Lung (tissue), 12 donors: ENCODE measurements around the gene SOX2. TPM values are rescaled to one million over a fixed set of nuclear protein-coding genes. Genes with fewer than 3 reads are reported as not detected.

ENCODE experiments used
- ATAC-seq: fragments of 200-7000 bp; cut with Tn5 transposase; one replicate; pipeline ENCODE4 v1.9.1; 2020; ENCODE audit warnings: moderate number of reproducible peaks; ENCODE audit not compliant: insufficient read depth, low FRiP score
- DNase-seq, 3 donors: peaks; one replicate each; pipeline ENCODE4 v3.0.0-alpha.2; 2013 to 2017
- H3K27ac ChIP-seq, 2 donors: one replicate each; pipeline ENCODE4 v1.5.1; 2013; ENCODE audit warnings: mild to moderate bottlenecking in 2 of 2, moderate library complexity in 2 of 2, control low read depth in 1 of 2, inconsistent platforms in 1 of 2, low read depth in 1 of 2, low read length in 1 of 2
- H3K27me3 ChIP-seq, 3 donors: one replicate each; pipeline ENCODE4 v1.5.1; 2013; ENCODE audit warnings: low read length in 2 of 3; ENCODE audit not compliant: control insufficient read depth in 3 of 3, insufficient read depth in 3 of 3
- H3K36me3 ChIP-seq, 4 donors: one replicate each; pipeline ENCODE4 v1.5.1; 2013; ENCODE audit warnings: low read length in 4 of 4, mild to moderate bottlenecking in 1 of 4, moderate library complexity in 1 of 4; ENCODE audit not compliant: control insufficient read depth in 4 of 4, insufficient read depth in 4 of 4
- H3K4me1 ChIP-seq, 5 donors: one replicate each; pipeline ENCODE4 v1.5.1; 2013; ENCODE audit warnings: low read length in 5 of 5, mild to moderate bottlenecking in 2 of 5, moderate library complexity in 1 of 5; ENCODE audit not compliant: control insufficient read depth in 5 of 5, insufficient read depth in 5 of 5
- H3K4me3 ChIP-seq: one replicate; pipeline ENCODE4 v1.5.1; 2013; ENCODE audit warnings: mild to moderate bottlenecking, control low read depth, moderate library complexity
- H3K9ac ChIP-seq, 2 donors: one replicate each; pipeline ENCODE4 v1.5.1; 2013; ENCODE audit warnings: low read length in 2 of 2, control low read depth in 1 of 2; ENCODE audit not compliant: insufficient read depth in 1 of 2
- H3K9me3 ChIP-seq, 4 donors: one replicate each; pipeline ENCODE4 v1.5.1; 2013; ENCODE audit warnings: low read length in 3 of 4, mild to moderate bottlenecking in 1 of 4, moderate library complexity in 1 of 4; ENCODE audit not compliant: control insufficient read depth in 4 of 4, insufficient read depth in 3 of 4
- WGBS, 2 donors: extraction: QIAGEN DNeasy Blood & Tissue Kit; methylation state at CpG; one replicate each; pipeline ENCODE4 v1.1.7; 2013; 5-methylcytosine and 5-hydroxymethylcytosine counted together
- polyA plus RNA-seq, 2 donors: library from polyadenylated mRNA; stranded (reverse); fragments of 200-250 nt; gene quantifications; one replicate each; pipeline ENCODE4 v1.2.1, GENCODE V29; 2013
- total RNA-seq, 2 donors: library from RNA; depleted of rRNA in 1 of 2; stranded (reverse); fragments of >200 nt in 1 of 2; gene quantifications; one replicate each; pipeline ENCODE4 v1.2.1, GENCODE V29; 2014 to 2021
- TF ChIP-seq, protein P1 (sequence below): IDR thresholded peaks from 2 replicates; pipeline ENCODE4 v1.5.1; 2012; ENCODE audit warnings: mild to moderate bottlenecking; ENCODE audit errors: control extremely low read depth, extremely low read depth
- donor health status: control.
- donor health status: control.
- donor health status: Bipolar disorder and iron deficiency.
- donor health status: healthy.
- donor health status: DM: yes; HTN: yes; CAD: no.

SOX2 gene
- total and polyA plus RNA-seq, 4 donors, result 4.4 to 16.4 (median 7.3) TPM

DNA sequence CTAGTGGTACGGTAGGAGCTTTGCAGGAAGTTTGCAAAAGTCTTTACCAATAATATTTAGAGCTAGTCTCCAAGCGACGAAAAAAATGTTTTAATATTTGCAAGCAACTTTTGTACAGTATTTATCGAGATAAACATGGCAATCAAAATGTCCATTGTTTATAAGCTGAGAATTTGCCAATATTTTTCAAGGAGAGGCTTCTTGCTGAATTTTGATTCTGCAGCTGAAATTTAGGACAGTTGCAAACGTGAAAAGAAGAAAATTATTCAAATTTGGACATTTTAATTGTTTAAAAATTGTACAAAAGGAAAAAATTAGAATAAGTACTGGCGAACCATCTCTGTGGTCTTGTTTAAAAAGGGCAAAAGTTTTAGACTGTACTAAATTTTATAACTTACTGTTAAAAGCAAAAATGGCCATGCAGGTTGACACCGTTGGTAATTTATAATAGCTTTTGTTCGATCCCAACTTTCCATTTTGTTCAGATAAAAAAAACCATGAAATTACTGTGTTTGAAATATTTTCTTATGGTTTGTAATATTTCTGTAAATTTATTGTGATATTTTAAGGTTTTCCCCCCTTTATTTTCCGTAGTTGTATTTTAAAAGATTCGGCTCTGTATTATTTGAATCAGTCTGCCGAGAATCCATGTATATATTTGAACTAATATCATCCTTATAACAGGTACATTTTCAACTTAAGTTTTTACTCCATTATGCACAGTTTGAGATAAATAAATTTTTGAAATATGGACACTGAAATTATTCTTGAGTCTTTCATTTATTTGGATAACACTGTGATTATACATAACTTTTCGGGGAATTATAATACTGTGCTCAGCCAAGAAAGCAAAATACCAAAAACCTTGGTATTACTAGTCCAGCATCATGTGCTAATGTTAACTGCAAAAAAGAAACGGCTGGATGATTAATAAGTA, 2.2 kb downstream of the SOX2 start:
- ATAC-seq (no peak), DNase-seq (peak in 2 of 3 donors; percentile 13 to 45)
- Histone ChIP-seq H3K27me3 (peaks cover 27 to 87% (median 79%) of the 10 kb centered on the region in 3 donors), H3K27ac (no peak overlapping the region), H3K9me3 (peaks cover 0 to 10% (median 0%) of the 10 kb centered on the region in 4 donors), H3K36me3 (no peaks in the 10 kb centered on the region), H3K9ac (no peak overlapping the region), H3K4me1 (peaks cover 0 to 15% (median 4%) of the 10 kb centered on the region in 5 donors), H3K4me3 (no peak overlapping the region)
- 14 to 29% methylated on average over 13 of the region's 13 CpGs for WGBS, 2 donors
- TF ChIP-seq, protein P1, sequence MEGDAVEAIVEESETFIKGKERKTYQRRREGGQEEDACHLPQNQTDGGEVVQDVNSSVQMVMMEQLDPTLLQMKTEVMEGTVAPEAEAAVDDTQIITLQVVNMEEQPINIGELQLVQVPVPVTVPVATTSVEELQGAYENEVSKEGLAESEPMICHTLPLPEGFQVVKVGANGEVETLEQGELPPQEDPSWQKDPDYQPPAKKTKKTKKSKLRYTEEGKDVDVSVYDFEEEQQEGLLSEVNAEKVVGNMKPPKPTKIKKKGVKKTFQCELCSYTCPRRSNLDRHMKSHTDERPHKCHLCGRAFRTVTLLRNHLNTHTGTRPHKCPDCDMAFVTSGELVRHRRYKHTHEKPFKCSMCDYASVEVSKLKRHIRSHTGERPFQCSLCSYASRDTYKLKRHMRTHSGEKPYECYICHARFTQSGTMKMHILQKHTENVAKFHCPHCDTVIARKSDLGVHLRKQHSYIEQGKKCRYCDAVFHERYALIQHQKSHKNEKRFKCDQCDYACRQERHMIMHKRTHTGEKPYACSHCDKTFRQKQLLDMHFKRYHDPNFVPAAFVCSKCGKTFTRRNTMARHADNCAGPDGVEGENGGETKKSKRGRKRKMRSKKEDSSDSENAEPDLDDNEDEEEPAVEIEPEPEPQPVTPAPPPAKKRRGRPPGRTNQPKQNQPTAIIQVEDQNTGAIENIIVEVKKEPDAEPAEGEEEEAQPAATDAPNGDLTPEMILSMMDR, result no peak

DNA sequence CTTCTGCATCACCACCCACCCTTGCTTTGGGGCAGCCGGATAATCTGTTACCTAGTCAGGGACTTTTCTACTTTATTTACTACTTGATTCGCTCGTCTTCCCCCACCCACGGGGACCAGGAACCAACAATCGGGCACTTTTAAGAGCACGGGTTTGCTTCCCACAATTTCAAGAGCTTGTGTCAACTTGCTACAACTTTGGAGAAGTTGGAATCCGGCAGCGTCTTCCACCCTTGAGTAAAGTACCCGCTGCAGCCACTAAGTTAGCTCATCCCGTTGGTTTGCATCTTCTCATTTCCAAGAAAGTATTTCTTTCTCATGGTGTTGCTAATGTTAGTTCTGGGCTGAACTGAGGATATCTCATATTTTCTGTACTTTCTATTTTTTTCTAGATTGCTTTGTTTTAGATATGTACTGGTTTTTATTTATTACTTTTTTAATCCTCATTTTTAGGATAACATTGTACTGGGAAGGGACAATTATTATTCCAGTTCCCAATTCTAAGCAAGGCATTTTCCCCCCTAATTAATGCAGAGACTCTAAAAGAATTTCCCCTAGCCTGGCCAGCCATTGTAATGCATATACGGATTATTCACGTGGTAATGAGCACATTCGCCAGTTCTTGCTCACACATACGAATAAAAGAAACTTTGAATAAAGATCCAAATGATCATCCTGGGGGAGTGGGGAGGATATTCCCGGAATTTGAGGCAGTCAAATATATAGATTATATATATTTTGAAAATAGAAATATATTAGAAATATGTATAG, 4.0 kb downstream of the SOX2 start:
- H3K27ac ChIP-seq, result no peak overlapping the region
- TF ChIP-seq, protein P1, result no peak
- peaks cover 0 to 11% (median 4%) of the 10 kb centered on the region in 5 donors for H3K4me1 ChIP-seq
- no peak overlapping the region for H3K4me3 ChIP-seq
- peaks cover 22 to 89% (median 82%) of the 10 kb centered on the region in 3 donors for H3K27me3 ChIP-seq
- H3K9me3 ChIP-seq, result peaks cover 0 to 5% (median 0%) of the 10 kb centered on the region in 4 donors
- 11 to 18% methylated on average over 15 of the region's 15 CpGs for WGBS, 2 donors
- H3K36me3 ChIP-seq, result no peaks in the 10 kb centered on the region
- ATAC-seq (no peak), DNase-seq (peak in 2 of 3 donors; percentile 35 to 42)
- H3K9ac ChIP-seq, result no peak overlapping the region

DNA sequence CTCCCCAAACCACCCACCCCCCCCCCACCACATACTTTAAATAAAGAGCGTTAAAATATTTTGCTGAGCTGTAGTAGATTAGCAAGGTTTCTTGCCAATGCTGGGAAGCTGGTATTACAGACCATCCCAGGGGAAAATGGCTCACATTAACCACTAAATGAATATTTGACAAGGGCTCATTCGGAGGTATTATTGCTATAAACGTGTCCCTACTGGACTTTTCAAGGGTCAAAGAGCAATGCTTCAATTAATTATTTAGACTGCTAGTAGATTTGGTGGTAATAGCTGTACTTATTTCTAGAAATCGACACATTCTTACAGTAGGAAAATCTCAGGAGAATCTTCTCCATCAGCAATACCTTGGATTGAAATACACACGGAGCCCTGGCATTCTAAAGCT, 5.2 kb downstream of the SOX2 start:
- Histone ChIP-seq H3K27me3 (peaks cover 17 to 91% (median 86%) of the 10 kb centered on the region in 3 donors), H3K36me3 (no peaks in the 10 kb centered on the region), H3K4me3 (no peak overlapping the region), H3K27ac (no peak overlapping the region), H3K9me3 (peaks cover 0 to 5% (median 0%) of the 10 kb centered on the region in 4 donors), H3K9ac (no peak overlapping the region), H3K4me1 (peaks cover 0 to 10% (median 0%) of the 10 kb centered on the region in 5 donors)
- DNase-seq (peak in 1 of 3 donors; percentile 23), ATAC-seq (no peak)
- TF ChIP-seq, protein P1, result no peak
- WGBS, 2 donors, result 21 to 29% methylated on average over 5 of the region's 5 CpGs
